ENCODE measurements around the gene MAOA.
A peak's percentile ranks its signal among the peaks of the same experiment; 100 is the strongest.

Gene MAOA

DNA sequence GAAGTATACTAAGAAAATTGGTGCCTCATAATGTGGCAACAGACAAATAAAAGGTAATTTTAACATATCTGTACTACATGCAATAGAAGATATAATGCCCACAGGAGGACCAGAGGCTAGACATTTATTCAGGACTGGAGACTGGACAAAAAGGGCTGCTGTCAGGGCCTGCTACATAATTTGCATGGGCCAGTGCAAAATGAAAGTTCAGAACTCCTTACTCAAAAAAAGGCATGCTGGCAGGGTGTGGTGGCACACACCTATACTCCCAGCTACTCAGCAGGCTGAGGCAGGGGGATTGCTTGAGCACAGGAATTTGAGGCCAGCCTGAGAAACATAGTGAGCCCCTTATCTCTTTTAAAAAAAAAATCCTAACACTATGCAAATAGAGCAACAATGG lies 12.4 kb upstream of the MAOA start:
- no peak for DNase-seq (ENCODE audit: low spot score)
- TF ChIP-seq, protein P1, sequence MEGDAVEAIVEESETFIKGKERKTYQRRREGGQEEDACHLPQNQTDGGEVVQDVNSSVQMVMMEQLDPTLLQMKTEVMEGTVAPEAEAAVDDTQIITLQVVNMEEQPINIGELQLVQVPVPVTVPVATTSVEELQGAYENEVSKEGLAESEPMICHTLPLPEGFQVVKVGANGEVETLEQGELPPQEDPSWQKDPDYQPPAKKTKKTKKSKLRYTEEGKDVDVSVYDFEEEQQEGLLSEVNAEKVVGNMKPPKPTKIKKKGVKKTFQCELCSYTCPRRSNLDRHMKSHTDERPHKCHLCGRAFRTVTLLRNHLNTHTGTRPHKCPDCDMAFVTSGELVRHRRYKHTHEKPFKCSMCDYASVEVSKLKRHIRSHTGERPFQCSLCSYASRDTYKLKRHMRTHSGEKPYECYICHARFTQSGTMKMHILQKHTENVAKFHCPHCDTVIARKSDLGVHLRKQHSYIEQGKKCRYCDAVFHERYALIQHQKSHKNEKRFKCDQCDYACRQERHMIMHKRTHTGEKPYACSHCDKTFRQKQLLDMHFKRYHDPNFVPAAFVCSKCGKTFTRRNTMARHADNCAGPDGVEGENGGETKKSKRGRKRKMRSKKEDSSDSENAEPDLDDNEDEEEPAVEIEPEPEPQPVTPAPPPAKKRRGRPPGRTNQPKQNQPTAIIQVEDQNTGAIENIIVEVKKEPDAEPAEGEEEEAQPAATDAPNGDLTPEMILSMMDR (IDR thresholded peaks at IDR 0.05; ENCODE audit: borderline replicate concordance, control extremely low read depth, extremely low read depth, insufficient read depth, missing control alignments) = no peak
- in situ Hi-C loops (cut with MboI; ENCODE audit: low sequenced_read_pairs, unreplicated experiment) = no loop called here

DNA sequence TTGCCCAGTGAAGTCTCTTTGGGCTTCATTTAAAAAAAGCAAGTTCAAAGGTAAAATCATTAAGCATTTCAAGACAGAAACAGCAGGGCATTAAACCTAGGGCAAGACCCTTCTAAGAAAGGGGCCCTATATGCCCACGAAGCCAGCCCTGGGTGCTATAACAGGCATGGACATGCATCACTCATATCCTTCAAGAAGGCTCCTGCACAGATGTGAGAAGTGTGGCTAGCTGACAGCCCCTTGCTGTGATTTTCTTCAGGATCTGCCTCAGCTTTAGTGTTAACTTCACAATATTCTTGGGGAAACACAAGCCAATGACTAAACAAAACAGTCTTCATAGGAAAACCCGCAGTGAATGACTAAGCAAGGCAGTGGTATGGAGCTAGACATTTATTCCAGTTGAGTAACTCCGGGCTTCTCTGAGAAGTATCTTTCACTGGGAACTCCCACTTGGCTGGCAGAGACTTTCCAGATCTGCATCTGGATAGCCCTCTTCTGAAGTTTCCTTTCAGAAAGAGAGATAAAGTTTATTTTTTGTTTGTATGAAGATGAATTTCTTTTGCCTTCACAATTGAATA lies 11.9 kb upstream of the MAOA start:
- no peak for DNase-seq (ENCODE audit: low spot score)
- TF ChIP-seq, protein P1 (IDR thresholded peaks at IDR 0.05; ENCODE audit: borderline replicate concordance, control extremely low read depth, extremely low read depth, insufficient read depth, missing control alignments) = no peak
- in situ Hi-C loops (cut with MboI; ENCODE audit: low sequenced_read_pairs, unreplicated experiment) = no loop called here

DNA sequence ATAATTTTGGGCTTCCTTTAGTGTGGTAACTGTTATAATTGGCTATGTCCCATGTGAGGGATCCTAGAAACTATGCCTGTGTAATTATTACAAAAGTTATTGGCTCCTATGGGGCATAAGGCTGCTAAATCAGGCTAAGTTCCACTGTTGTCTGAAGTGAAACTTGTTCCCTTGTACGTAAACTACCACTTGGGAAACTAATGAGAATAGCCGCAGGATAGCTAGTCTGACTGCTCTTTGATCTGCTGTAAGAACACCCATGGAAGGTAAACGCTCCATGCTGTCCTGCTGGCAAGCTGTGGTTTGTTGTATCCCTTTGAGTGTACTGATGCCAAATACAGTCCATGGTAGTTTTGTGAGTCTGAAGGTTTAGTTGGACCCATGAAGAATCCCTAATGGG lies 9.3 kb upstream of the MAOA start:
- in situ Hi-C loops (cut with MboI; ENCODE audit: low sequenced_read_pairs, unreplicated experiment) = no loop called here
- TF ChIP-seq, protein P1 (IDR thresholded peaks at IDR 0.05; ENCODE audit: borderline replicate concordance, control extremely low read depth, extremely low read depth, insufficient read depth, missing control alignments) = no peak
- DNase-seq (ENCODE audit: low spot score) = no peak

DNA sequence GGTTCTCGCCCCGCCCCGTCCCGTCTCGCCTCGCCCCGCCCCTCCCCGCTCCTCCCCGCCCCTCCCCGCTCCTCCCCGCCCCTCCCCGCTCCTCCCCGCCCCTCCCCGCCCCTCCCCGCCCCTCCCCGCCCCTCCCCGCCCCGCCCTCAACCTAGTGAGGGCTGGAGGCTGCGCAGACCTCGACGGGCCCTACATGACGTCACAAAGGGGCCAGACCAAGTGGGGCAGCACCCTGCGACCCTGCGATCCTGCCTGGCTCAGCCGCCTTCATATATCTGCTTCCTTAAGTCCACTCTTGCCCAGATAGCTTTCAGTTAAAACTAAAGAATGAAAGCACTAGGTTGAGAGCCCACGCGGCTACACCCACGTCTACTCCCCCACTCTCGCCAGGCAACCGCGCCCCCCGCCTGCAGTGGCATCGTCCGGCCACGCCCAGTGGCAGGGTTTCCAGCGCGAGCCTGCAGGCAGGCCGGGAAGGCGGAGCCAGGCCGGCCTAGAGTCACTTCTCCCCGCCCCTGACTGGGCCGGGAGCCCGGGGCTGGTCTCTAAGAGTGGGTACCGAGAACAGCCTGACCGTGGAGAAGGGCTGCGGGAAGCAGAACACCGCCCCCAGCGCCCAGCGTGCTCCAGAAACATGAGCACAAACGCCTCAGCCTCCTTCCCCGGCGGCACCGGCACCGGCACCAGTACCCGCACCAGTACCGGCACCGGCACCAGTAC lies 1.5 kb upstream of the MAOA start:
- TF ChIP-seq, protein P1 (IDR thresholded peaks at IDR 0.05; ENCODE audit: borderline replicate concordance, control extremely low read depth, extremely low read depth, insufficient read depth, missing control alignments) = no peak
- in situ Hi-C loops (cut with MboI; ENCODE audit: low sequenced_read_pairs, unreplicated experiment) = no loop called here
- peak; percentile 85 for DNase-seq (ENCODE audit: low spot score)

DNA sequence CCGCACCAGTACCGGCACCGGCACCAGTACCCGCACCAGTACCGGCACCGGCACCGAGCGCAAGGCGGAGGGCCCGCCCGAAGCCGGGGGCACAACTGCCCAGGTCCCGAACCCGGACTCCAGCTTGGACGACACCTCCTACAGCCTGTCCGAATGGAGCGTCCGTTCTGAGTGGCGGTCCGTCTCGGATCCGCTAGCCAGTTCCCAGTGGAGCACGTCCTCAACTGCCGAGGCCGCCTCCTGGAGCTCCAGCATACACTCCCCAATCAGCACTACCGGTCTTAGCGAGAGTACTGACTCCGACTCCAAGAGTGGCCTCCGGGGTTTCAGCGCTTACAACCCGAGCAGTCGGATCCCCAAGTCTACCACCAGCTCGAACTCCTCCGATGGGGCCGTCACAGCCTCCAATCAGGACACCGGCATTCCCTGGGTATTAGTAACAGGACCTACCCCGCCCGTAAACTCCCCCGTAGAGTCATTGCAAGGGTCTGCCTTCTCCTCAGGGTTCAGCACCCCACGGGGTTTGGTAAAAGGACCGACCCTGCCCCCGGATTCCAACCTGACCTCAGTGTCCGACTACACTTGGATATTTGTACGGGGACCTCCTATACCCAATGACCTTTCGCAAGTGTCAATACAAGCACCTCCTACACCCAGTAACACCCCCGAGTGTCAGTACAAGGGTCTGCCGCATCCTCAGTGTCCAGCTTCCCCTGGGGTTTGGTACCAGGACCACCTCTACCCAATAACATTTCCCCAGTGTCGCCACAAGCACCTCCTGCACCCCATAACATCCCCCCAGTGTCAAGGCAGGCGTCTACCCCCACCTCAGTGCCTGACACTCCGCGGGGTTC lies 721 bp upstream of the MAOA start:
- TF ChIP-seq, protein P1 (IDR thresholded peaks at IDR 0.05; ENCODE audit: borderline replicate concordance, control extremely low read depth, extremely low read depth, insufficient read depth, missing control alignments) = no peak
- in situ Hi-C loops (cut with MboI; ENCODE audit: low sequenced_read_pairs, unreplicated experiment) = no loop called here
- DNase-seq (ENCODE audit: low spot score) = peak; percentile 12

DNA sequence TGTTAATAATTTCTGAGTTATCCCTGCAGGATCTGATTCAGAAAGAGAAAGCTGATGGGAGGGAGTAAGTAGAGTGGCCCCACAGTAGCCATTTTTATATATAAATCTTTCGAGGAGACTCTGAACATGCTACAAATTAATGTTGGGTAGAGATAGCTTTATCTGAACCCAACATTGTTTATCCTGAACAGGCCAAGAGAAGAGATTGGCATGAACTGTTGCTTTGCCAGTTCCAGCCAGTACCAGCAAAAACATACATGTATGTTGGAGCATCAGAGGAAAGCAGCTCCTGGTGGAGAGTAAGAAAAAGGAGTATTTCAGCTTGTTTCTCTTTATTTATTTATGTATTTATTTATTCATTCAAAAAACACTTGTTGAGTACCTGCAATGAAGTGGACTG lies 1.6 kb downstream of the MAOA start:
- in situ Hi-C loops (cut with MboI; ENCODE audit: low sequenced_read_pairs, unreplicated experiment) = no loop called here
- TF ChIP-seq, protein P1 (IDR thresholded peaks at IDR 0.05; ENCODE audit: borderline replicate concordance, control extremely low read depth, extremely low read depth, insufficient read depth, missing control alignments) = no peak
- DNase-seq (ENCODE audit: low spot score) = no peak

Data from GM13976 (cell line).